Endometrial microvascular endothelial cells (primary cell): ENCODE data around the gene RPL10. TPM values are rescaled to one million over a fixed set of nuclear protein-coding genes. Genes with fewer than 3 reads are reported as not detected.

Source experiments
- in situ Hi-C: cut with HindIII; loops from 2 replicates; pipeline ENCODE4 v1.10.0; 2017; ENCODE audit warnings: low sequenced_read_pairs, low pct_unique_long_range_greater_than_20kb; ENCODE audit errors: inconsistent ontology term
- total RNA-seq: library from RNA; depleted of rRNA; stranded (reverse); fragments of >200 nt; gene quantifications from one replicate; pipeline ENCODE4 v1.2.3, GENCODE V29; 2015; ENCODE audit errors: inconsistent ontology term

RPL10 gene
- total RNA-seq, 1 donor from 2014 or later, result 7,561 TPM

GRCh38 chrX:154412468-154412867 is 14.3 kb downstream of the RPL10 start:
- in situ Hi-C loops, result no loop called here

GRCh38 chrX:154413142-154413541 is 15.0 kb downstream of the RPL10 start:
- in situ Hi-C loops, result no loop called here

GRCh38 chrX:154417157-154417556 is 19.0 kb downstream of the RPL10 start:
- in situ Hi-C loops, result no loop called here

GRCh38 chrX:154419189-154419588 is 21.0 kb downstream of the RPL10 start:
- in situ Hi-C loops, result no loop called here

GRCh38 chrX:154419688-154420401 is 21.7 kb downstream of the RPL10 start:
- in situ Hi-C loops, result no loop called here

GRCh38 chrX:154420402-154420756 is 22.2 kb downstream of the RPL10 start:
- in situ Hi-C loops, result no loop called here

- in situ Hi-C loops, result no loop called here
Observed at GRCh38 chrX:154426916-154427770, 29.0 kb downstream of the RPL10 start.

- in situ Hi-C loops, result no loop called here
Observed at GRCh38 chrX:154428176-154429171, 30.3 kb downstream of the RPL10 start, which contains the start of gene ATP6AP1. Gene ATP6AP1 (plus strand): TSS chrX:154428677. CDS start chrX:154428693, 16 bp downstream.

- in situ Hi-C loops, result no loop called here
Observed at GRCh38 chrX:154429711-154430110, 31.5 kb downstream of the RPL10 start.

- in situ Hi-C loops, result no loop called here
Observed at GRCh38 chrX:154430479-154430878, 32.3 kb downstream of the RPL10 start.

- in situ Hi-C loops, result no loop called here
Observed at GRCh38 chrX:154430916-154431315, 32.7 kb downstream of the RPL10 start.

GRCh38 chrX:154431341-154431740 is 33.2 kb downstream of the RPL10 start:
- in situ Hi-C loops, result no loop called here

GRCh38 chrX:154432210-154432609 is 34.0 kb downstream of the RPL10 start:
- in situ Hi-C loops, result no loop called here

- in situ Hi-C loops, result no loop called here
Observed at GRCh38 chrX:154433605-154434004, 35.4 kb downstream of the RPL10 start.

- in situ Hi-C loops, result no loop called here
Observed at GRCh38 chrX:154434394-154435168, 36.4 kb downstream of the RPL10 start.

- in situ Hi-C loops, result no loop called here
Observed at GRCh38 chrX:154435171-154435733, 37.1 kb downstream of the RPL10 start.

- in situ Hi-C loops, result no loop called here
Observed at GRCh38 chrX:154436374-154436982, 38.3 kb downstream of the RPL10 start.
